ENCODE results near the gene PACSIN2.

PACSIN2 gene

DNA sequence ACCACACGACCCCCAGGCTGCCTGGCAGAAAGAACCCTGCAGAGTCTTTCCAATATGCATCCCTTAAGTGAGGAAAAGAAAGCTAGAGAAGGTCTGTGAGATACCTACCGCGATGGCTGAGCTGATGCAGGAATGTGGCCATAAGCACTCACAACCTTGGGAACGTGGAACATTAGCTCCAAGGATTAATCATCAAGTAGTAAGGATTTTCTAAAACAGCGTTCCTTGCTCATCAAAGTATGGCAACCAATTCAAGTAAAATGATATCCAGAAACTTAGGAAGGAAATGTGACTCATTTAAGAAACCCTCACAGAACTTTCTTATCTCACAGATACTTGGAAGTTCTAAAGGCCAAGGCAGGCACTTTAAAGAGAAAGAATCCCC, 12.8 kb downstream of the PACSIN2 start:
- TF ChIP-seq, protein P1, sequence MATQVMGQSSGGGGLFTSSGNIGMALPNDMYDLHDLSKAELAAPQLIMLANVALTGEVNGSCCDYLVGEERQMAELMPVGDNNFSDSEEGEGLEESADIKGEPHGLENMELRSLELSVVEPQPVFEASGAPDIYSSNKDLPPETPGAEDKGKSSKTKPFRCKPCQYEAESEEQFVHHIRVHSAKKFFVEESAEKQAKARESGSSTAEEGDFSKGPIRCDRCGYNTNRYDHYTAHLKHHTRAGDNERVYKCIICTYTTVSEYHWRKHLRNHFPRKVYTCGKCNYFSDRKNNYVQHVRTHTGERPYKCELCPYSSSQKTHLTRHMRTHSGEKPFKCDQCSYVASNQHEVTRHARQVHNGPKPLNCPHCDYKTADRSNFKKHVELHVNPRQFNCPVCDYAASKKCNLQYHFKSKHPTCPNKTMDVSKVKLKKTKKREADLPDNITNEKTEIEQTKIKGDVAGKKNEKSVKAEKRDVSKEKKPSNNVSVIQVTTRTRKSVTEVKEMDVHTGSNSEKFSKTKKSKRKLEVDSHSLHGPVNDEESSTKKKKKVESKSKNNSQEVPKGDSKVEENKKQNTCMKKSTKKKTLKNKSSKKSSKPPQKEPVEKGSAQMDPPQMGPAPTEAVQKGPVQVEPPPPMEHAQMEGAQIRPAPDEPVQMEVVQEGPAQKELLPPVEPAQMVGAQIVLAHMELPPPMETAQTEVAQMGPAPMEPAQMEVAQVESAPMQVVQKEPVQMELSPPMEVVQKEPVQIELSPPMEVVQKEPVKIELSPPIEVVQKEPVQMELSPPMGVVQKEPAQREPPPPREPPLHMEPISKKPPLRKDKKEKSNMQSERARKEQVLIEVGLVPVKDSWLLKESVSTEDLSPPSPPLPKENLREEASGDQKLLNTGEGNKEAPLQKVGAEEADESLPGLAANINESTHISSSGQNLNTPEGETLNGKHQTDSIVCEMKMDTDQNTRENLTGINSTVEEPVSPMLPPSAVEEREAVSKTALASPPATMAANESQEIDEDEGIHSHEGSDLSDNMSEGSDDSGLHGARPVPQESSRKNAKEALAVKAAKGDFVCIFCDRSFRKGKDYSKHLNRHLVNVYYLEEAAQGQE (IDR thresholded peaks at IDR 0.05; ENCODE audit: insufficient read depth in 1 of 2, low read depth in 2 of 2, low read length in 2 of 2): no peak
- TF ChIP-seq SIN3A (IDR thresholded peaks at IDR 0.05; ENCODE audit: borderline replicate concordance, insufficient read depth, low read length) (no peak), TAF1 (IDR thresholded peaks at IDR 0.05; ENCODE audit: borderline replicate concordance, insufficient read depth, low read length) (no peak), FOXP2 (optimal IDR thresholded peaks at IDR 0.05; ENCODE audit: borderline replicate concordance, extremely low read depth, extremely low read length, insufficient read depth) (no peak), POLR2AphosphoS5 (IDR thresholded peaks at IDR 0.05; ENCODE audit: low read depth, low read length) (no peak)

DNA sequence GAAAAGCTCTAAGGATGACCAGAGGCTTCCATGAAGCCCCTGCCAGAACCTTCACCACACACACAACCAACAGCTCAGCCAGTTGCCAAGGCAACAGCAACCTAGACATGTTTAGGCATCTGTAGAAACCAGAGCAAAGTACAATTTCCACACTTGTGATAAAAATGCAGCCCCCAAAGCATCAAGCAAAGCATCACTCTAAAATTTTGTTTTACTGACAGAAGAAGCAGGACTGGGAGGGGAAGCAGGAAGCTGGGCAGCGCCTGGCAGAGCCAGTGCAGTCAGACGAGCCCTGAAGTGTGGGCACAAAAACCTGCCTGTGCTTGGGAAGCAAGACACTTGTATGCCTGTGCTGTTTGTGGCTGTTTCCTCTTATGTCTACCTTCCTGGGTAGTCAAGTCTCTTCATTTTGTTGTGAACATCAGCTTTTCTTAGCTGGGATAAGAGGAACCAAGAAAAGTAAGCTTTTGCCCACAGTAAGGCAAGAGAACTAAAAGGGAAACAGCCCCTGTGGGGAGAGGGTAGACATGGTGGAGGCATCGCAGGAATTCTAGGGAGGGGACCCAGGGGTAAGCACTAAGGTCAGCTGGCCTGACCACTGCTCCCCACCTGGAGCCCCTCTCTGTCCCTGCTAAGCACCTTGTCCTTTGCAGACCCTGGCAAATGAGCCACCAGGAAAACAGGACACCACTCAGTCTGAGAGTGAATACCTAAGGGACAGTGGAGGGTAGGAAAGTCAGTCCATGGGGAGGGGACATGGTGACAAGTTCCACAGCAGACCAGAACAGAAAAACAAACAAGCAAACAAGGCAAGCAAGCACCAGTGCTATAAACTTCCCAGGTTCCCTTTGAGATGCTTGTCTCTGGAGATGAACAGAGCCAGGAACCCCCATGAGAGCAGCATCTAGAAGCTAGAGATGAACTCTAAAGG, 13.4 kb downstream of the PACSIN2 start:
- TF ChIP-seq FOXP2 (optimal IDR thresholded peaks at IDR 0.05; ENCODE audit: borderline replicate concordance, extremely low read depth, extremely low read length, insufficient read depth) (no peak), SIN3A (IDR thresholded peaks at IDR 0.05; ENCODE audit: borderline replicate concordance, insufficient read depth, low read length) (no peak), TAF1 (IDR thresholded peaks at IDR 0.05; ENCODE audit: borderline replicate concordance, insufficient read depth, low read length) (no peak), POLR2AphosphoS5 (IDR thresholded peaks at IDR 0.05; ENCODE audit: low read depth, low read length) (no peak)
- TF ChIP-seq, protein P1 (IDR thresholded peaks at IDR 0.05; ENCODE audit: insufficient read depth in 1 of 2, low read depth in 2 of 2, low read length in 2 of 2): no peak

DNA sequence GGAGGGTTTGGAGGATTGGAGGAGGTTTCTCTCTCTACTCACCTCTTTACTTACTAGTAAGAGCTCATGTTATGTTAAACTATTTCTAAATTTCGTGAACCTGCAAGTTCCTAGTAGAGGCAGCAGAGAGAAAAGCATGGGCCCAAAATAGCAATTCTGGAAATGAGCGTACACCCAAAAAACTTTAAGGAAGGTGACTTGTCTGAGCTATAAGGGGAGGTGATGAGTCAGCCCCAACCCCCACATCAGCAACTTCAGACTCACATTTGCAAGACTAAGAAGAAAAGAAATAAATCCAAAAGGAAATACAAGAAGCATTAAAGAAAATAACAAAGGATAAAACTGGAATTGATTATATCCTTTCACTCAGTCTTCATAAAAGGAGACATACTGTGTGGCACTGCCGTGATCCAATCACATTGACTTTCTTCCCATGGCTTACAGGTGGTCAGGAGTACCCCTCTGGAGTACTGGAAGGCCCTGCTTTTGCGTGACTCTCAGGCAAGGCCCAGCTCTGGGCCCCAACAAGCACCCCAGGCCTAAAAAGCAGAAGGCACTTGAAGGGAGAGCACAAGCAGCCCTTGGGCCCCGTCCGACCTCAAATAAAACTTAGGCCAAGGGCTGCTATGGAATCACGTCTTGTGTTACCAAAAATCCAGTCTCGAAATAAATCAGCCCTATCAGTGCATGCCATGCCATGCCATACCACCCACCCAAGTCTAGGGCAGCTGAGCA, 14.3 kb downstream of the PACSIN2 start:
- TF ChIP-seq TAF1 (IDR thresholded peaks at IDR 0.05; ENCODE audit: borderline replicate concordance, insufficient read depth, low read length): no peak
- TF ChIP-seq, protein P1 (IDR thresholded peaks at IDR 0.05; ENCODE audit: insufficient read depth in 1 of 2, low read depth in 2 of 2, low read length in 2 of 2): no peak
- TF ChIP-seq SIN3A (IDR thresholded peaks at IDR 0.05; ENCODE audit: borderline replicate concordance, insufficient read depth, low read length): no peak
- TF ChIP-seq POLR2AphosphoS5 (IDR thresholded peaks at IDR 0.05; ENCODE audit: low read depth, low read length): no peak
- no peak for TF ChIP-seq FOXP2 (optimal IDR thresholded peaks at IDR 0.05; ENCODE audit: borderline replicate concordance, extremely low read depth, extremely low read length, insufficient read depth)

DNA sequence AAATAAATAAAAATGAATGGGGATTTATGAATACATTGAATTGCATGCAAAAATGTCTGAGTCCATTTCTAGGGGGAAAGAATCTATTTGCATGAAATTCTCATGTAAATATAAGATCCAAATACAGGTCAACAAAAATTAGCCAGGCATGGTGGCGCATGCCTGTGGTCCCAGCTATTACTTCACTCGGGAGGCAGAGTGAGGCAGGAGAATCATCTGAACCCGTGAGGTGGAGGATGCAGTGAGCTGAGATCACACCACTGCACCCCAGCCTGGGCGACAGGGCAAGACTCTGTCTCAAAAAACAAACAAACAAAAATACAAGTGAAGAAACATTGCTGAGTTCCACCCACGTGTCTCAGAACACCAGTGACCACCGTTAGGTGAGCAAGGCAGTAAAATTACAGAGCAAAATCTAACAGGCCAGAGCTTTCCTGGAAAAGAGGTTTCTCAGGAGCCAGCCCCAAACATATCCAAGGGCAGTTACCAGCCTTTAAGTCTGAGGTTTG, 17.3 kb downstream of the PACSIN2 start:
- no peak for TF ChIP-seq SIN3A (IDR thresholded peaks at IDR 0.05; ENCODE audit: borderline replicate concordance, insufficient read depth, low read length)
- TF ChIP-seq, protein P1 (IDR thresholded peaks at IDR 0.05; ENCODE audit: insufficient read depth in 1 of 2, low read depth in 2 of 2, low read length in 2 of 2): no peak
- TF ChIP-seq POLR2AphosphoS5 (IDR thresholded peaks at IDR 0.05; ENCODE audit: low read depth, low read length): no peak
- no peak for TF ChIP-seq FOXP2 (optimal IDR thresholded peaks at IDR 0.05; ENCODE audit: borderline replicate concordance, extremely low read depth, extremely low read length, insufficient read depth)
- TF ChIP-seq TAF1 (IDR thresholded peaks at IDR 0.05; ENCODE audit: borderline replicate concordance, insufficient read depth, low read length): no peak

All from PFSK-1 (cell line).